Glomerular visceral epithelial cell (primary cell): ENCODE results near the gene CHODL.

Experiments used
- DNase-seq: peaks from one replicate; pipeline ENCODE4 v3.0.0-alpha.2; 2016; ENCODE audit errors: extremely low spot score

Gene CHODL

DNA sequence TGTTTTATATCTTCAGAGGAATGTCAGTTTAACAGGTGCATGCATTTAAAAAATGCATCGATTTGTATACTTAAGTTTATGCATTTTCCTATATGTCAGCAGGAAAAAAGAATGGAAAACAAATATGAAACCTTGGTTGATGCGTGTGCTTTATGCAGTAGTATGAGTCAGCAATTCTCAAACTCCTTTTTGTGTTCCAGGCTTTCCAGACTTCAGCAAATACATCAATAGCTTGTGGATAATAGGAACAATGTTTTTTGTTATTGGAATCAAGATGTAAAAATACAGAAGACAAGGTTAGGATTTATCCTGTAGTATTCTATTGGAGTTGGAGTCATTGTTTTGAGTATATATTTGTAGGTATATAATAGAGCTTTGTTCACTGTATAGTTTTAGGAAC, 45.2 kb downstream of the CHODL start:
- no peak for DNase-seq

DNA sequence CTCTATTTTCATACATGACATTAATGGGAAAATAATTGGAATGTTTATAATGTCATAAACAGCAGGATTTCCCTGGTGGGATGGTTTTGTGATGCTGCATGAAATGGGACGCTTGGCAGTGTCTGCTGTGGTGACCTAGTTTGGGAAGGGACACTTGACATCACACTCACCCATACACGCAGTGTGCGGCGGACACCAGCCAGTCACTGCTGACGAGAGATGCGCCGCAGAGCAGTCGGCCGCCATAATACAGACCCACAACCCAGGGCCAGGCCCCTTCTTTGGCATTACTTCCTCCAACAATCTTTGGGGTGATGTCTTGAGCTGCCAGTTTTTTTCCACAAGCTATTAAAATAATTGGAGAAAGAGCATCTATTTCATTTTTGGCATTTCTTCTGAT, 49.5 kb downstream of the CHODL start:
- no peak for DNase-seq

DNA sequence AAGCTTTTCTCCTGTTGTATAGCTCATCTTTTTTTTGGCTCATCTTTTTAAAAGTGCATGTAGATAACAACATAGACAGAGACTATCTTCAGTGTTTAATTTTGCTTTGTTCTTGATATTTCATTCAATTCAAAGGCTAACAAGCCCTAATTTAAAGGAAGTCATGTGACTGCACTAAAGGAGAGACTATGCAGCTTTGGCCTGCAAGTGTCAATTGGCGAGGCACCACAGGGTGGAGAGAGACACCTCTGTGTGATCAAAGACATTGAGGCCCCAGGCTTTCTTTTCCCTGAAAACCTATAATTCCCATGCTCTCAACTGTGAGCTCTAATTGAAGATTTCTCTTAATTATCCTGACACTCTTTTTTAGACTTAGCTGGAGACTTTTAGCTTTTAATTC, 53.6 kb downstream of the CHODL start:
- DNase-seq, result no peak
